ENCODE measurements around the gene NME7. TPM values are rescaled to one million over a fixed set of nuclear protein-coding genes. Genes with fewer than 3 reads are reported as not detected.
A peak's percentile ranks its signal among the peaks of the same experiment; 100 is the strongest.

Gene NME7
- total RNA-seq, 1 experiment from 2014 or later = 13.2 TPM

GRCh38 chr1:169106095-169106920 lies 261.3 kb downstream of the NME7 start, which contains the start of gene ATP1B1:
TSS of gene ATP1B1 (plus strand) at chr1:169106690. CDS start at chr1:169106830, 140 bp downstream.
- Histone ChIP-seq H2BK120ac (ENCODE audit: low read depth, low read length, poor library complexity, severe bottlenecking) (no peak within 1 kb of the TSS), H4K8ac (replicated peaks; ENCODE audit: insufficient read length, low read depth, low read length) (no peak within 1 kb of the TSS), H2AFZ (ENCODE audit: low read length) (no peak within 1 kb of the TSS), H2BK5ac (ENCODE audit: insufficient read length, low read length) (no peak within 1 kb of the TSS), H3K9me3 (ENCODE audit: control insufficient read depth, low read depth, low read length) (no peaks in the 10 kb centered on the region), H3K79me1 (ENCODE audit: insufficient read depth, low read depth, low read length, poor library complexity, severe bottlenecking) (no peaks in the 10 kb centered on the region), H3K18ac (ENCODE audit: insufficient read length, low read depth, low read length) (peak within 1 kb of the TSS; percentile 87), H4K91ac (ENCODE audit: insufficient read length, low read depth, low read length) (no peak within 1 kb of the TSS), H3K4me2 (ENCODE audit: insufficient read depth, insufficient read length, low read length) (peak within 1 kb of the TSS; percentile 98), H3K4me1 (ENCODE audit: insufficient read depth, low read length) (peaks cover 17% of the 10 kb centered on the region; the same call in 1 of the 2 replicates), H2AK5ac (ENCODE audit: insufficient read length, low read length) (no peak within 1 kb of the TSS), H3K56ac (ENCODE audit: insufficient read length, low read depth, low read length) (no peak within 1 kb of the TSS), H4K5ac (ENCODE audit: insufficient read length, low read depth, low read length) (no peak within 1 kb of the TSS), H2BK12ac (ENCODE audit: insufficient read length, low read depth, low read length) (peak within 1 kb of the TSS; percentile 84), H3K14ac (ENCODE audit: insufficient read depth, low read length) (peak within 1 kb of the TSS; percentile 93), H3K27me3 (ENCODE audit: insufficient read depth, low read length) (no peaks in the 10 kb centered on the region), H3K27ac (ENCODE audit: insufficient read length, low read depth, low read length) (no peak within 1 kb of the TSS), H3K79me2 (ENCODE audit: insufficient read depth, low read length) (peaks cover 27% of the 10 kb centered on the region; the same call in 1 of the 2 replicates), H3K4ac (ENCODE audit: low read depth, low read length) (no peak within 1 kb of the TSS), H3T11ph (ENCODE audit: low read length) (no peak within 1 kb of the TSS), H3K23me2 (ENCODE audit: insufficient read length, low read depth, low read length, poor library complexity, severe bottlenecking) (peaks cover 11% of the 10 kb centered on the region), H3K9ac (ENCODE audit: extremely low read depth, insufficient read length, low read length) (peak within 1 kb of the TSS; percentile 92), H3K23ac (ENCODE audit: insufficient read length, low read depth, low read length) (no peak within 1 kb of the TSS), H2BK15ac (ENCODE audit: low read depth, low read length) (no peak within 1 kb of the TSS), H2BK20ac (ENCODE audit: low read depth, low read length, poor library complexity, severe bottlenecking) (no peak within 1 kb of the TSS), H4K20me1 (ENCODE audit: control insufficient read depth, insufficient read depth, insufficient read length) (no peaks in the 10 kb centered on the region)
- H3K9me3 Mint-ChIP-seq = no peaks in the 10 kb centered on the region; a peak in 1 of 5 replicates
- H3K36me3 Mint-ChIP-seq (ENCODE audit: insufficient read depth in 1 of 3, low read depth in 3 of 3) = peaks cover 1 to 8% (median 4%) of the 10 kb centered on the region in 3 experiments; a peak in 5 of 7 replicates
- peak within 1 kb of the TSS; percentile 82 to 93 (median 91); a peak in 5 of 7 replicates for H3K27ac Mint-ChIP-seq
- peak; percentile 25; the same call in 1 of the 3 replicates for TF ChIP-seq CTCF (conservative IDR thresholded peaks at IDR 0.05)
- no CpG with 5 or more reads among the region's 100 CpGs for WGBS (ENCODE audit: extremely low coverage, insufficient read length, low lambda C conversion rate)
- DNase-seq = peak; percentile 94
- H3K4me1 Mint-ChIP-seq = peaks cover 52 to 54% of the 10 kb centered on the region in 2 experiments
- H3K4me3 Mint-ChIP-seq = peak within 1 kb of the TSS; percentile 80 to 93
- H3K27me3 Mint-ChIP-seq (ENCODE audit: low read depth) = peaks cover 5% of the 10 kb centered on the region

Measured in H9 (cell line).